Activated naive CD8-positive, alpha-beta T cell (primary cell): ENCODE measurements around the gene ACACB.

Source experiments
- H3K27ac Mint-ChIP-seq: one replicate; pipeline ENCODE4 v1.8.0; 2021; ENCODE audit warnings: mixed read lengths
- H3K27me3 Mint-ChIP-seq: one replicate; pipeline ENCODE4 v1.8.0; 2021; ENCODE audit warnings: mixed read lengths
- H3K36me3 Mint-ChIP-seq: one replicate; pipeline ENCODE4 v1.8.0; 2021; ENCODE audit warnings: mixed read lengths
- H3K4me1 Mint-ChIP-seq: one replicate; pipeline ENCODE4 v1.8.0; 2021; ENCODE audit warnings: low read depth, mixed read lengths
- H3K4me3 Mint-ChIP-seq: one replicate; pipeline ENCODE4 v1.8.0; 2021; ENCODE audit warnings: mild to moderate bottlenecking, mixed read lengths
- H3K9me3 Mint-ChIP-seq: one replicate; pipeline ENCODE4 v1.8.0; 2021; ENCODE audit warnings: low read depth, mixed read lengths

ACACB gene

DNA sequence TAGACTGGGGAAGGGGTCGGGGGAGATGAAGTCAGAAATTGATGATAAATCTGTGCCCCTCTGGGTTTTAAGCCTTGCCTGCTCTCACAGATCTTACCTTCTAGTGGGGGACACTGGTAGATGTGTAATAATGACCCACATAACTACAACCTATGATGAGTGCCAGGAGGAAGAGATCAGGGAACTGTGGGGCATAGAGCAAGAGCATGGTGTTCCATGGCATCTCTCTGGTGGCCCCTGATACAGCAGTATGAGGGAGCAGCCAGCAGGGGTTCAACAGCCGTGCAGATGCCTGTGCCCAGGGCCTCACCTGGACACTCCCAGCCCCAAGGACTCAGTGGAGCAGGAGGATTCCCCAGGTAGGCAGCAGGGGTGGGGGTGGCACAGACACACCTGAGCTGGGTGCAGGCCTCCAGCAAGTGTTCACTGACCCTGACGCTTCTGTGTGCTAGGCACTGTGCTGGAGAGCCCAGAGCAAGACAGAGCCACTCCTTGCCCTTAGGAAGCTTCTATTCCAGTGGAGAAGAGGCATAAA lies 5.0 kb downstream of the ACACB start:
- H3K27me3 Mint-ChIP-seq, result no peaks in the 10 kb centered on the region
- H3K27ac Mint-ChIP-seq, result no peak overlapping the region
- no peaks in the 10 kb centered on the region for H3K9me3 Mint-ChIP-seq
- no peaks in the 10 kb centered on the region for H3K4me1 Mint-ChIP-seq
- H3K4me3 Mint-ChIP-seq, result no peak overlapping the region
- peaks cover 6% of the 10 kb centered on the region for H3K36me3 Mint-ChIP-seq

- Mint-ChIP-seq H3K27me3 (no peaks in the 10 kb centered on the region), H3K9me3 (no peaks in the 10 kb centered on the region), H3K4me1 (no peaks in the 10 kb centered on the region), H3K36me3 (peaks cover 6% of the 10 kb centered on the region), H3K4me3 (no peak overlapping the region), H3K27ac (no peak overlapping the region)
Measured at GRCh38 chr12:109124878-109125648, 8.7 kb downstream of the ACACB start.

DNA sequence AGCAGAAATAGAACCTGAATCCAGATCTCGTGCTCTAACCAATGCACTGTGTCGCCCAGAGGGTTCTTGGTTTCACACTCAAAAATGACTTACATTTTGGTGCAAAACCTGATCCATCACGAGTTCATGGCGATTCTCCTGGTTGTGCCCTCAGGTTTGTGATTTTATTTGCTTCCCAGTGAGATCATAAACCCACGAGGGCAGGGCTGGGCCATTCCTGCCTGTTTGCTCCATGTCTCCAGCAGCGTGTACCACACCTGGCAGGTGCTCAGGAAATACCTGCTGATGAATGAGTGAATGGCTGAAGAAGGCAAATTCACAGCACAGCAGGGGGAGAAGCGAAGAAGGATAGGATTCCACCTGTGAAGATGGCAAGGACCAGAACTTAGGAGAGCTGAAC lies 9.4 kb downstream of the ACACB start:
- H3K36me3 Mint-ChIP-seq, result peaks cover 6% of the 10 kb centered on the region
- no peak overlapping the region for H3K27ac Mint-ChIP-seq
- no peaks in the 10 kb centered on the region for H3K27me3 Mint-ChIP-seq
- no peak overlapping the region for H3K4me3 Mint-ChIP-seq
- H3K9me3 Mint-ChIP-seq, result no peaks in the 10 kb centered on the region
- H3K4me1 Mint-ChIP-seq, result no peaks in the 10 kb centered on the region

- no peaks in the 10 kb centered on the region for H3K27me3 Mint-ChIP-seq
- no peak overlapping the region for H3K4me3 Mint-ChIP-seq
- no peaks in the 10 kb centered on the region for H3K4me1 Mint-ChIP-seq
- peaks cover 6% of the 10 kb centered on the region for H3K36me3 Mint-ChIP-seq
- H3K27ac Mint-ChIP-seq, result no peak overlapping the region
- H3K9me3 Mint-ChIP-seq, result no peaks in the 10 kb centered on the region
Measured at GRCh38 chr12:109126784-109127183, 10.4 kb downstream of the ACACB start.

DNA sequence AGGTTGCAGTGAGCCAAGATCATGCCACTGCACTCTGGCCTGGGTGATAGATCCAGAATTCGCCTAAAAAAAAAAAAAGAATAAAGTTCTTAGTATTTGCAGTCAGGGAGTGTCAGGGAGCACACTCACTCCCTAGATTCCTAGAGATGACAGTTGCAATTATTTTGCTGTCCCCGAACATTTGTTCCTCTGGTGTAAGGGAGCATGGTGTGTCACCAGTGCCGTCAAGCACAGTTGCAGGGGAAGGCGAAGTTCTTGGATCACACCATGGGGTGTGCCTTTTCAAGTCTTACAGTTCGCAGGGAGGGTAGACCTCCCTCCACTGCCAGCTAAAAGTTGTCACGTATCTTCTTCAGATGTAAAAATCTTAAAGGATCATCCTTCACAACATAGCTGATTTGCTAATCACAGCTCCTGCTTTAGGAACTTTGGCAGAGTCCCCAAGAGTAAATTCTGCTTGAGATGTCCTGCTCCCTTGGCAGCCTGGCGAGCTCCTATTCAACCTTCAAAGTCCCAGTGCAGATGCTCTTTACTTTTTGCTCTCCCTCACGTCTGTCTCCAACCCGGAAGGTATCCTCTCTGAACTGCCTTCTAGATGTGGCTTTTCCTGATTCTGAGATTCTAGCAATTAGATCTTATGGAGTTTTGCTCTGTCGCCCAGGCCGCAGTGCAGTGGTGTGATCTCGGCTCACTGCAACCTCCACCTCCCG lies 11.3 kb downstream of the ACACB start:
- H3K4me1 Mint-ChIP-seq, result no peaks in the 10 kb centered on the region
- H3K27me3 Mint-ChIP-seq, result no peaks in the 10 kb centered on the region
- no peak overlapping the region for H3K27ac Mint-ChIP-seq
- H3K4me3 Mint-ChIP-seq, result no peak overlapping the region
- peaks cover 6% of the 10 kb centered on the region for H3K36me3 Mint-ChIP-seq
- no peaks in the 10 kb centered on the region for H3K9me3 Mint-ChIP-seq

- H3K4me3 Mint-ChIP-seq, result no peak overlapping the region
- H3K36me3 Mint-ChIP-seq, result peaks cover 5% of the 10 kb centered on the region
- H3K27me3 Mint-ChIP-seq, result no peaks in the 10 kb centered on the region
- no peaks in the 10 kb centered on the region for H3K4me1 Mint-ChIP-seq
- no peaks in the 10 kb centered on the region for H3K9me3 Mint-ChIP-seq
- no peak overlapping the region for H3K27ac Mint-ChIP-seq
Measured at GRCh38 chr12:109130297-109131153, 14.1 kb downstream of the ACACB start.

GRCh38 chr12:109131154-109132050 lies 15.0 kb downstream of the ACACB start:
- no peak overlapping the region for H3K4me3 Mint-ChIP-seq
- H3K27ac Mint-ChIP-seq, result no peak overlapping the region
- H3K4me1 Mint-ChIP-seq, result no peaks in the 10 kb centered on the region
- H3K27me3 Mint-ChIP-seq, result no peaks in the 10 kb centered on the region
- peaks cover 2% of the 10 kb centered on the region for H3K36me3 Mint-ChIP-seq
- no peaks in the 10 kb centered on the region for H3K9me3 Mint-ChIP-seq

- H3K36me3 Mint-ChIP-seq, result peaks cover 6% of the 10 kb centered on the region
- no peak overlapping the region for H3K27ac Mint-ChIP-seq
- peaks cover 4% of the 10 kb centered on the region for H3K9me3 Mint-ChIP-seq
- no peak overlapping the region for H3K4me3 Mint-ChIP-seq
- H3K27me3 Mint-ChIP-seq, result no peaks in the 10 kb centered on the region
- H3K4me1 Mint-ChIP-seq, result no peaks in the 10 kb centered on the region
Measured at GRCh38 chr12:109134186-109134917, 18.0 kb downstream of the ACACB start.

GRCh38 chr12:109137055-109137454 lies 20.7 kb downstream of the ACACB start:
- H3K36me3 Mint-ChIP-seq, result peaks cover 8% of the 10 kb centered on the region
- H3K9me3 Mint-ChIP-seq, result peaks cover 4% of the 10 kb centered on the region
- H3K4me1 Mint-ChIP-seq, result no peaks in the 10 kb centered on the region
- H3K27me3 Mint-ChIP-seq, result no peaks in the 10 kb centered on the region
- no peak overlapping the region for H3K27ac Mint-ChIP-seq
- H3K4me3 Mint-ChIP-seq, result no peak overlapping the region

- Mint-ChIP-seq H3K27ac (no peak overlapping the region), H3K36me3 (peaks cover 9% of the 10 kb centered on the region), H3K27me3 (no peaks in the 10 kb centered on the region), H3K4me3 (no peak overlapping the region), H3K4me1 (peaks cover 2% of the 10 kb centered on the region), H3K9me3 (peaks cover 4% of the 10 kb centered on the region)
Measured at GRCh38 chr12:109139360-109139759, 23.0 kb downstream of the ACACB start.

GRCh38 chr12:109139791-109140190 lies 23.4 kb downstream of the ACACB start:
- Mint-ChIP-seq H3K4me3 (no peak overlapping the region), H3K36me3 (peaks cover 9% of the 10 kb centered on the region), H3K4me1 (peaks cover 2% of the 10 kb centered on the region), H3K27me3 (no peaks in the 10 kb centered on the region), H3K9me3 (peaks cover 4% of the 10 kb centered on the region), H3K27ac (no peak overlapping the region)

- H3K27me3 Mint-ChIP-seq, result no peaks in the 10 kb centered on the region
- peaks cover 4% of the 10 kb centered on the region for H3K9me3 Mint-ChIP-seq
- no peak overlapping the region for H3K4me3 Mint-ChIP-seq
- peaks cover 2% of the 10 kb centered on the region for H3K4me1 Mint-ChIP-seq
- H3K36me3 Mint-ChIP-seq, result peaks cover 9% of the 10 kb centered on the region
- no peak overlapping the region for H3K27ac Mint-ChIP-seq
Measured at GRCh38 chr12:109140560-109140959, 24.2 kb downstream of the ACACB start.

GRCh38 chr12:109144224-109144623 lies 27.8 kb downstream of the ACACB start:
- Mint-ChIP-seq H3K9me3 (no peaks in the 10 kb centered on the region), H3K36me3 (peaks cover 6% of the 10 kb centered on the region), H3K27me3 (no peaks in the 10 kb centered on the region), H3K27ac (no peak overlapping the region), H3K4me3 (no peak overlapping the region), H3K4me1 (peaks cover 2% of the 10 kb centered on the region)
